Fibroblast of mammary gland (primary cell): ENCODE measurements around the gene PAPPA2.

Experiments
- DNase-seq: peaks from one replicate; pipeline ENCODE4 v3.0.0-alpha.2; 2010; ENCODE audit warnings: low read depth
- H3K4me3 ChIP-seq: 2 replicates; pipeline ENCODE4 v1.5.1; 2011; ENCODE audit warnings: low read depth, mild to moderate bottlenecking, low read length, moderate library complexity; ENCODE audit not compliant: control insufficient read depth
- TF ChIP-seq, protein P1 (sequence below): conservative IDR thresholded peaks from 2 replicates; pipeline ENCODE4 v1.5.1; 2011; ENCODE audit warnings: low read depth, low read length, inconsistent platforms; ENCODE audit not compliant: control insufficient read depth, insufficient read depth

Gene PAPPA2

DNA sequence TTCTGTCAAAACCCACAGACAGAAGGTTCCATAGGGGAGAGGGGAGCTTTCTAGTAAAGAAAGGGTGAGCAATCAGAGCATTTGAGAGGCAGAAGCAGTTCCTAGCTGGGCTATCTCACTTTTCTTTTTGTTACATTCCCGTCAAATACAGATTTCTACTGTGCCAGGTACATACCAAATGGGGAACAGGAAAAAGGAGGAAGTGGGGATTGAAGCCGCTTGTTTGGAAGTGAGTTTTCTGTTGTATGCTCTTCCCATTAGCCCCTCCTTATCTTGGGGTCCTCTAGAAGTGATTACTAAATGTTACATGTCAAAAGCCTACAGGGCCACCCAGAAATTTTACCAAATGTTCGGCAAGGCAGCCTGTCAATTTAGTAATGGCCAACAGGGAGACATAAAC, 116.1 kb downstream of the PAPPA2 start:
- DNase-seq = no peak
- no peak overlapping the region for H3K4me3 ChIP-seq
- TF ChIP-seq, protein P1, sequence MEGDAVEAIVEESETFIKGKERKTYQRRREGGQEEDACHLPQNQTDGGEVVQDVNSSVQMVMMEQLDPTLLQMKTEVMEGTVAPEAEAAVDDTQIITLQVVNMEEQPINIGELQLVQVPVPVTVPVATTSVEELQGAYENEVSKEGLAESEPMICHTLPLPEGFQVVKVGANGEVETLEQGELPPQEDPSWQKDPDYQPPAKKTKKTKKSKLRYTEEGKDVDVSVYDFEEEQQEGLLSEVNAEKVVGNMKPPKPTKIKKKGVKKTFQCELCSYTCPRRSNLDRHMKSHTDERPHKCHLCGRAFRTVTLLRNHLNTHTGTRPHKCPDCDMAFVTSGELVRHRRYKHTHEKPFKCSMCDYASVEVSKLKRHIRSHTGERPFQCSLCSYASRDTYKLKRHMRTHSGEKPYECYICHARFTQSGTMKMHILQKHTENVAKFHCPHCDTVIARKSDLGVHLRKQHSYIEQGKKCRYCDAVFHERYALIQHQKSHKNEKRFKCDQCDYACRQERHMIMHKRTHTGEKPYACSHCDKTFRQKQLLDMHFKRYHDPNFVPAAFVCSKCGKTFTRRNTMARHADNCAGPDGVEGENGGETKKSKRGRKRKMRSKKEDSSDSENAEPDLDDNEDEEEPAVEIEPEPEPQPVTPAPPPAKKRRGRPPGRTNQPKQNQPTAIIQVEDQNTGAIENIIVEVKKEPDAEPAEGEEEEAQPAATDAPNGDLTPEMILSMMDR = no peak

DNA sequence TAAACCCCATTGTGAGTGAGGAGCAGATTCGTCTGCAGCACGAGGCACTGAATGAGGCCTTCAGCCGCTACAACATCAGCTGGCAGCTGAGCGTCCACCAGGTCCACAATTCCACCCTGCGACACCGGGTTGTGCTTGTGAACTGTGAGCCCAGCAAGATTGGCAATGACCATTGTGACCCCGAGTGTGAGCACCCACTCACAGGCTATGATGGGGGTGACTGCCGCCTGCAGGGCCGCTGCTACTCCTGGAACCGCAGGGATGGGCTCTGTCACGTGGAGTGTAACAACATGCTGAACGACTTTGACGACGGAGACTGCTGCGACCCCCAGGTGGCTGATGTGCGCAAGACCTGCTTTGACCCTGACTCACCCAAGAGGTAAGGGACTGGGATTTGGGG, 132.2 kb downstream of the PAPPA2 start:
- DNase-seq = no peak
- no peak overlapping the region for H3K4me3 ChIP-seq
- TF ChIP-seq, protein P1 = no peak

DNA sequence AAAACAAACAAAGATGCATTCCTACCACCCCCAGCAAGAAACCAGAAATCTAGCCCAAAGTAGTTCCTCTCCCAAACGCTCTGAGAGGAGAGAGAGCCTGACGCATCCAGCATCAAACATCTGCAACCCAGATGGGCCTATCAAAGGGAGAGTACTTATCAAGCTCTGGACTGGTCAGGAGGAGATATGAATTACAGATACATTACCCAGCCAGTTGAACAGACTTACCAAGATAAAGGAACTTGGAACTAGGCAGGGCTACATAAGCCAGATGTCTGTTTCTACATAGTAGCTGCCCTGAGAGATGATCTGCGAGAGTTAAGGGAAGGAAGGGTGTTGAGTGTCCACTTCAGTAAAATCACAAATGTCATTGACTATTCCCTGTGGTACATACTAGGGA, 138.4 kb downstream of the PAPPA2 start:
- TF ChIP-seq, protein P1 = no peak
- no peak overlapping the region for H3K4me3 ChIP-seq
- peak; percentile 78 for DNase-seq

DNA sequence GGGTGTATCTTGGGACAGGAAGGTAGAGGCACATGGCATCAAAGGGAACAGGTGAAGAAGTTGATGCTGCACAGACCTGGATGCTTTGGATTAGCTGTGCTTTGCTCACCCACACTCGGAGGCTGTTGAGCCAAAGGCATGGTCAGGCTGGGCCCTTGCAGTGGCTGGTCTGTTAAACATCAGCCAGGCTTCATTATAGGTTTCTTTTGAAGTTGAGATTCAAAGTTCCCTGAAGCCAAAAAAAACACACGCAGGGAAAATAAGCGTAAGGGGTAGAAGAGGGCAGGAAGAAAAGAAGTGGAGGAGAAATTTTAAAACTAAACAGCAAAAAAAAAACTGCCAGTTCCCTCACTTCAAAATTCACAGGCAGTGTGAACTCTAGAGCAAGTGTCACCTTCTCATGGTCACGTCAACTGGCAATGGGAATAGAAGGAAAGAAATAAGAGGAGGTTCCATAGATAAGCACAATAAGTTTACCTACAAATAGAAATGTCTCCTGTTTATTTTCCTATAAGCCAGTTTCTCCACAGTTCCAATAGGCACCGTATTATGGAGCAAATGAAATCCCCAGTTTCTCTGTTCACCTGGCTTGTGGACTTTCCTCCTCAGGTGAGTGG, 139.5 kb downstream of the PAPPA2 start:
- no peak overlapping the region for H3K4me3 ChIP-seq
- DNase-seq = no peak
- TF ChIP-seq, protein P1 = no peak

DNA sequence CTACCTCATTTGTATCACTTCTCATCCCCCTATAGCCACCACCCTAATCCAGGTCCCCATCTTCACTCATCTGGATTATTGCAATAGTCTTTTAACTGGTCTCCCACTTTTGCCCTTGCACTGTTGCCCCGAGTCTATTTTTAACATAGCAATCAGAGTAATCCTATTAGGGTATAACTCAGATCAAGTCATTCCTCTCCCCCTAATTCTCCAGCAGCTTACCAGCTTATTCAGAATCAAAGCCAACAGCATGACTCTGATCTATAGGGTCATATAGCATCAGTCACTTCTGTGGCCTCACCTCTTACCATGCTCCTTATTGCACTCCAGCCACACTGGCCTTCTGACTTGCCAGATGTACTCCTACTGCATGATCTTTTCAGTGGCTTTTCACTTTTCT, 140.7 kb downstream of the PAPPA2 start:
- H3K4me3 ChIP-seq = no peak overlapping the region
- no peak for DNase-seq
- TF ChIP-seq, protein P1 = no peak

DNA sequence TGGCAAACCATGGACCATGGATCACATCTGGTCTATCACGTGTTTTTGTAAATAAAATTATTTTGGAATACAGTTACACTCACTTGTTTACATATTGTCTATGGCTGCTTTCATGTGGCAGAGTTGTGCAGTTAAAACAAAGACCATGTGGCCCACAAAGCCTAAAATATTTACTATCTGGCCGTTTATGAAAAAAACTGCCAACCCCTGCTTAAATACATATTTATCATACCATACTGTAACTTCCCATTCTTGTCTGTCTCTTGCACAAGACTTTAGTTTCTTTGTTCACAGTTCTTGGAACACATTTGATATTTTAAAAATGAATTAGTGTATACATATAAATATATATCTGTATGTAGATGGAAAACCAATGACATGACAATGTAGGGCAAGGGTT, 141.5 kb downstream of the PAPPA2 start:
- DNase-seq = no peak
- TF ChIP-seq, protein P1 = no peak
- H3K4me3 ChIP-seq = no peak overlapping the region

DNA sequence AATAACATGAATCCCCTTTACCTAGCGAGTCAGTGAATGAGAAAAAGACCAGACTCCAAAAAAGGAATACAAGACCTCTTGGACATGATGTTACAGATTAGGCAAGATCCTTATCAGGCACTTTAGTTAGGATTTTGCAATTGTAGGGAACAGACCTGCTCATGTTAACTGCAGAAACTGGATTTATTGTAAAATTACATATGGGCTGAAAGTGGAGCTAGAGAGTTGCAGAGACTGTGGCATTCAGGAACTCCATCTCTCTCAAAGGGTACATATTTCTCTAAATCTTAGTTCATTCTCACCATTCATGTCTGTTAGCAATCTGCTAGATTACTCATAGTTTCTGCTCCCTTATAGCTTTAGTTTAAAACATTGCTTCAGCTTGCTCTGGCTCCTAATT, 142.2 kb downstream of the PAPPA2 start:
- DNase-seq = peak; percentile 22
- no peak overlapping the region for H3K4me3 ChIP-seq
- TF ChIP-seq, protein P1 = no peak
